ENCODE measurements around the gene COX19. TPM values are rescaled to one million over a fixed set of nuclear protein-coding genes. Genes with fewer than 3 reads are reported as not detected.

Gene COX19
- total RNA-seq, 1 experiment from 2014 or later, result 24.8 TPM

DNA sequence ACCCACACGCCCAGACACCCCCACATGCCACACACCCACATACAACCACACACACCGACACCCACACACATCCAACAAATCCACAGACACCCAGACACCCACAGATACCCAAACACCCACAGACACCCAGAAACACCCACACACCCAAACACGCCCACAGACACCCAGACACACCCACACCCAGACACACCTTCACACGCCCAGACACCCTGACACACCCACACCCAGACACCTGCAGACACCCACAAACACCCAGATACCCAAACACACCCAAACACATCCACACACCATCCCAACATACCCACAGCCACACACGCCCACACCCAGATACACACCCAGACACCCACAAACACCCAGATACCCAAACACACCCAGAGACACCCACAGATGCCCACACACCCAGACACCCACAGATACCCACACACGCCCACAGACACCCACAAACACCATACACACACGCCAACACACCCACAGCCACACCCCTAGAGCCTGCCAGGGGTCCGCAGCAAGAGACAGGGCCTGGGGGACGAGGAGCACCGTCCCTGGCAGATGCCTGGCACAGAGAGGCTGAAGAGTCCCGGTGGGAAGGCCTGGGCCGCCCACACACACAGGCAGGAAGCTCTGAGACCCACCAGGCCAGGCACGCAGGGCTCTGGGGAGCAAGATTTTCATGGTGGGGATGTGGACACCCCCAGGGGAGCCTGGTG, 36.1 kb upstream of the COX19 start:
- H3K36me3 Mint-ChIP-seq (ENCODE audit: insufficient read depth, unreplicated experiment), result peaks cover 36% of the 10 kb centered on the region
- H3K9me3 Mint-ChIP-seq (ENCODE audit: unreplicated experiment), result no peaks in the 10 kb centered on the region
- no peak for DNase-seq
- POLR2A ChIA-PET, result no interaction called here
- no peaks in the 10 kb centered on the region for H3K27me3 Mint-ChIP-seq (ENCODE audit: insufficient read depth, unreplicated experiment)
- H3K27ac Mint-ChIP-seq (ENCODE audit: unreplicated experiment), result peak overlapping the region; percentile 40
- H3K4me1 Mint-ChIP-seq (ENCODE audit: low read depth, unreplicated experiment), result no peaks in the 10 kb centered on the region
- Histone ChIP-seq H3K9me3 (no peaks in the 10 kb centered on the region), H3K4me1 (peaks cover 10% of the 10 kb centered on the region; the same call in 1 of the 2 replicates), H3K4me3 (ENCODE audit: low read depth, low read length) (no peak overlapping the region), H3K36me3 (ENCODE audit: control insufficient read depth, insufficient read depth, low read length) (peaks cover 1% of the 10 kb centered on the region; the same call in 1 of the 2 replicates), H3K27me3 (replicated peaks; ENCODE audit: control insufficient read depth, insufficient read depth, low read length) (no peaks in the 10 kb centered on the region)
- no TSS peak for BruUV-seq (replicated peaks)
- TF ChIP-seq, protein P1, sequence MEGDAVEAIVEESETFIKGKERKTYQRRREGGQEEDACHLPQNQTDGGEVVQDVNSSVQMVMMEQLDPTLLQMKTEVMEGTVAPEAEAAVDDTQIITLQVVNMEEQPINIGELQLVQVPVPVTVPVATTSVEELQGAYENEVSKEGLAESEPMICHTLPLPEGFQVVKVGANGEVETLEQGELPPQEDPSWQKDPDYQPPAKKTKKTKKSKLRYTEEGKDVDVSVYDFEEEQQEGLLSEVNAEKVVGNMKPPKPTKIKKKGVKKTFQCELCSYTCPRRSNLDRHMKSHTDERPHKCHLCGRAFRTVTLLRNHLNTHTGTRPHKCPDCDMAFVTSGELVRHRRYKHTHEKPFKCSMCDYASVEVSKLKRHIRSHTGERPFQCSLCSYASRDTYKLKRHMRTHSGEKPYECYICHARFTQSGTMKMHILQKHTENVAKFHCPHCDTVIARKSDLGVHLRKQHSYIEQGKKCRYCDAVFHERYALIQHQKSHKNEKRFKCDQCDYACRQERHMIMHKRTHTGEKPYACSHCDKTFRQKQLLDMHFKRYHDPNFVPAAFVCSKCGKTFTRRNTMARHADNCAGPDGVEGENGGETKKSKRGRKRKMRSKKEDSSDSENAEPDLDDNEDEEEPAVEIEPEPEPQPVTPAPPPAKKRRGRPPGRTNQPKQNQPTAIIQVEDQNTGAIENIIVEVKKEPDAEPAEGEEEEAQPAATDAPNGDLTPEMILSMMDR (IDR thresholded peaks at IDR 0.05; ENCODE audit: insufficient read depth in 1 of 2, low read depth in 1 of 2, low read length in 1 of 2, severe bottlenecking in 1 of 2, unreplicated experiment in 1 of 2), result no peak
- no peak overlapping the region for H3K4me3 Mint-ChIP-seq (ENCODE audit: unreplicated experiment)
- intact Hi-C loops (cut with micrococcal nuclease; ENCODE audit: unreplicated experiment), result no loop called here
- CTCF ChIA-PET, result no interaction called here

DNA sequence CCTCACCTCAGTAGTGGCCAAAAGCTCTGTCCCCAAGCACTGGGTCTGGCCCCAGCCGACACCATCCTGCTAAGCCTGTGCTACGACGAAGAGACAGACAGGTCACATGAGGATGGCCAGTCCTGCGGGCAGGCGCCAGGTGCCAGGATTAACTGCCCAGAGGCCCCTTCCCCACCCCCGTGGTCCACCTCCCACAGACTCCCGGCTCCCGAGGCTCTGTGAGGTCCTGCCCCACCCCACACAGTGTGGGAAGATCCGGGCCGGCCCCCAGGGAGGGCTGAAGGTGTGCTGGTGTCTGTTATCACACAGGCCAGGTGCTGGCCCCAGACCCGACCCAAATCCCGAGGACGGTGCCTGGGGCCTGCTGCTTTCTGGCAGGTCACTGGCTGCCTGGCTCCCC, 34.9 kb upstream of the COX19 start:
- Histone ChIP-seq H3K36me3 (ENCODE audit: control insufficient read depth, insufficient read depth, low read length) (peaks cover 1% of the 10 kb centered on the region; the same call in 1 of the 2 replicates), H3K9me3 (no peaks in the 10 kb centered on the region), H3K27me3 (replicated peaks; ENCODE audit: control insufficient read depth, insufficient read depth, low read length) (no peaks in the 10 kb centered on the region), H3K4me3 (ENCODE audit: low read depth, low read length) (no peak overlapping the region), H3K4me1 (peaks cover 4% of the 10 kb centered on the region; the same call in 1 of the 2 replicates)
- Mint-ChIP-seq H3K27ac (ENCODE audit: unreplicated experiment) (no peak overlapping the region), H3K4me3 (ENCODE audit: unreplicated experiment) (no peak overlapping the region), H3K27me3 (ENCODE audit: insufficient read depth, unreplicated experiment) (no peaks in the 10 kb centered on the region), H3K4me1 (ENCODE audit: low read depth, unreplicated experiment) (no peaks in the 10 kb centered on the region), H3K36me3 (ENCODE audit: insufficient read depth, unreplicated experiment) (peaks cover 34% of the 10 kb centered on the region), H3K9me3 (ENCODE audit: unreplicated experiment) (no peaks in the 10 kb centered on the region)
- no TSS peak for BruUV-seq (replicated peaks)
- TF ChIP-seq, protein P1 (IDR thresholded peaks at IDR 0.05; ENCODE audit: insufficient read depth in 1 of 2, low read depth in 1 of 2, low read length in 1 of 2, severe bottlenecking in 1 of 2, unreplicated experiment in 1 of 2), result no peak
- ChIA-PET POLR2A (no interaction called here), CTCF (no interaction called here)
- intact Hi-C loops (cut with micrococcal nuclease; ENCODE audit: unreplicated experiment), result no loop called here
- no peak for DNase-seq

DNA sequence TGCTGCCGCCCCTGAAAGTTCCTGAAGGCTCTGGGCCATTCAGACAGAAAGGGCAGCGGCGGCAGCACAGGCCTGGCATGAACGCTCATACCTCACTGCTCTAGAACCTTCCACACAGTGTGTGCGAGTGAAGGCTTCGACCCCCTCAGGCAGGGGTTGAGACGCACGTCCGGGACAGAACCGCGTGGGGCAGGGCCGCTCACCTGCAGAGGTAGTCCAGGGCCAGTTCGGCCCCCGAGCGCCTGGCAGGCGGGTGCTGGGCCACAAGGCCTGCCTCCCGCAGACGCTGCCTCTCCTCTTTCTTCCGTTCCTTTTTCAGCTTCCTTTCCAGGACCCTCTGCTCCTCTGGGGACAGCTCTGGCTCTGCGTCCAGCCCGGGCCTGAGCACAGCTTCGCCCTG, 34.4 kb upstream of the COX19 start:
- H3K4me1 Mint-ChIP-seq (ENCODE audit: low read depth, unreplicated experiment), result no peaks in the 10 kb centered on the region
- H3K4me3 ChIP-seq (ENCODE audit: low read depth, low read length), result no peak overlapping the region
- H3K27ac Mint-ChIP-seq (ENCODE audit: unreplicated experiment), result no peak overlapping the region
- H3K27me3 Mint-ChIP-seq (ENCODE audit: insufficient read depth, unreplicated experiment), result no peaks in the 10 kb centered on the region
- H3K4me3 Mint-ChIP-seq (ENCODE audit: unreplicated experiment), result no peak overlapping the region
- no peaks in the 10 kb centered on the region for H3K27me3 ChIP-seq (replicated peaks; ENCODE audit: control insufficient read depth, insufficient read depth, low read length)
- DNase-seq, result no peak
- no peaks in the 10 kb centered on the region for H3K9me3 ChIP-seq
- POLR2A ChIA-PET, result no interaction called here
- H3K36me3 ChIP-seq (ENCODE audit: control insufficient read depth, insufficient read depth, low read length), result peaks cover 1% of the 10 kb centered on the region; the same call in 1 of the 2 replicates
- CTCF ChIA-PET, result no interaction called here
- H3K36me3 Mint-ChIP-seq (ENCODE audit: insufficient read depth, unreplicated experiment), result peaks cover 30% of the 10 kb centered on the region
- no peaks in the 10 kb centered on the region for H3K9me3 Mint-ChIP-seq (ENCODE audit: unreplicated experiment)
- no peaks in the 10 kb centered on the region for H3K4me1 ChIP-seq
- BruUV-seq (replicated peaks), result no TSS peak
- intact Hi-C loops (cut with micrococcal nuclease; ENCODE audit: unreplicated experiment), result no loop called here
- TF ChIP-seq, protein P1 (IDR thresholded peaks at IDR 0.05; ENCODE audit: insufficient read depth in 1 of 2, low read depth in 1 of 2, low read length in 1 of 2, severe bottlenecking in 1 of 2, unreplicated experiment in 1 of 2), result no peak

All from Caco-2 (cell line).